ENCODE data around the gene ROBO4.

The ROBO4 gene

DNA sequence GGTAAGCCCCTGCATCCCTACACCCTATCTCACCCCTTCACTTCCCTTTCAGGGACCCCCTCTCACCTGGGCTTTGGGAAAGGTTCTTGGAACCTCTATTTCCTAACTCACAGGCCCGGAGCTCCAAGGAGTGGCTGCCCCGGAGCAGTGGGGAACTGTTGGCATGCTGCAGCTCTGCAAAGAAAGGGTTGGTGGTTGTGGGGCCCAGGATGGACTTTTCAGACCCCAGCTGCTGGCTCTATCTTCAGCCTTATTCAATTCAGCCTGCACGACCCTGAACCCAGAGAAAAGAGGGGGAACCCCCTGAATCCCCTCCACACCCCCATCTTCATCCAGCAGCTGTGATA lies 10.0 kb downstream of the ROBO4 start:
- DNase-seq, result no peak

GRCh38 chr11:124886978-124887666 lies 10.5 kb downstream of the ROBO4 start:
- no peak for DNase-seq

DNA sequence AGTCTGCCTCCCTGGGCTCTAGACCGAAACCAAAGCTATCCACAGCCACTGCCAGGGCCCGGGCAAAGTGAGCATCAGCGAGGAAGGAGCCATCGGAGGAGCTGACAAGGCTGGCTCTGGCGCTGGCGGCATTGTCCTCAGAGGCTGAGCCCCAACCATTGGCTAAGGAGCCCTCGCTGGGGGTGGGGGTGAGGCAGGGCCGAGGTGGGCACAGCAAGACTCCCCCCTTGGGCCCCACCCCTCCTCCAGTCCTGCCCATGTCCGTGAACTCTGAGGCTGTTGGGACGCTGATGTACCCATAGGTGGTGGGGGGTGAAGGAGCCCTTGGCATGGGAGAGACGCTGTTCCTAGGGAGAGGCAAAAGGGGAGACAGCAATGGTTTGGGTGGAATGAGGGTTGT lies 11.2 kb downstream of the ROBO4 start:
- no peak for DNase-seq

DNA sequence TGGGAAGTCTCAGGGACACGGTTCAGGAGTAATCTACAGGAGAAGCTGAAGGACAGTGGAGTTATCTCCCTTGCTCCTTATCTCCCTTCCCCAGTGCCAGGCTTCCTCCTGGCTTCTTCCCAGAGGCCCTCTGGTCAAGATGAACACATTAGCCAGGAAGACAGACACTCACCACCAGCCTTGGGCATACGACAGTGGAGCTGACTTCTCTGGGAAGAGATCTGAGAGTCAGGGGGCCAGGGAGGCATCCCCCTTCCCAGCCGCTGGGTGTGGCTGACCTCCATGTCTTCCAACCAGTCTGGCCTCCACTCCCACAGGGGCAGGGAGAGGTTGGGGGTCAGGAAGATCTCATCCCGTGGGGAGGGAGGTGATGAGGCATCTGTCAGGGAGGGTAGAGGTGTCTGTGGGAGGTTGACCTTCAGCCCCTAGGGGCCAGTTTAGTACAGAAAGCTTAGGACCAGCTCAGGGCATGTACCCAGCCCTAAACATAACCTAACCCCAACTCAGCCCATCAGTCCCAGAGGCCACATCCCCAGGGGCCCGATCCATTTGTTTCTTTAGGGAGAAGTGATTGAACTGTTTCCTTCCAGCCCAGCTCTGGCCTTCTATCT lies 12.7 kb downstream of the ROBO4 start:
- no peak for DNase-seq

GRCh38 chr11:124884340-124884739 lies 13.3 kb downstream of the ROBO4 start:
- DNase-seq, result no peak

DNA sequence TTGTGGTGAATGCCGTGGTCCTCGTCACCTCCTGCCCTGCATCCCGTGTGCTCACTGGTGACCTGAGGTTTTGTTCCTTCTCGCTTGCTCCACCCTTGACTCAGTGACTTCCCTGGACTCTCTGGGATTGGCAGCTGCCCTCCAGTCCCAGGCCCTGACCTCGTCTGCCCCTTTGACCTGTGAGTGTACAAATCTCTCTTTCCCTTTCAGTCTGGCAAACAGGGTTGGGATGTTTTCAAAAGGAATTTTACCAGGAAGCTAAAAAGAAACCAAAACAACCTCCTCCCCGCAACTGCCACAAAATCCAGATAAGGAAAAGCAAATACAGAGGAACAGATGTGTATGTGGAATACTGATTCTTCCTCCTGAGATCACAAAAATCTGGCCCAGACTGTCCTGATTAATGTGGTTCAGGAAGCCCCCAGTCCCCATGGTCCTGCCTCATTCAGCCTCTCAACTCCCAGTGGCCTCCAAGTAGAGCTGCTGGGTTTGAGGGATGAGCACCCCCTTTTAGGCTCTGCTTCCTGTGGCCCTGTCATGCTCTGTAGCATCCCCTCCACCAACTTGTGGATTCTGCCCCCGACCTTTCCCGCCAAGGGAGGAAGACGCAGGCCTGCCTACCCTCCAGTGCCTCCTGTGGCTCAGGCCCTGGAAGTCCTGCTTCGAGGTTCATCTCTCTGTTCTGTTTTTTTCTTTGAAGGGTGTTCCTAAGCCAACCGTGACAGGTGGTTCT lies 15.2 kb downstream of the ROBO4 start:
- no peak for DNase-seq

- no peak for DNase-seq
These were observed 16.7 kb downstream of the ROBO4 start for GRCh38 chr11:124880958-124881357.

DNA sequence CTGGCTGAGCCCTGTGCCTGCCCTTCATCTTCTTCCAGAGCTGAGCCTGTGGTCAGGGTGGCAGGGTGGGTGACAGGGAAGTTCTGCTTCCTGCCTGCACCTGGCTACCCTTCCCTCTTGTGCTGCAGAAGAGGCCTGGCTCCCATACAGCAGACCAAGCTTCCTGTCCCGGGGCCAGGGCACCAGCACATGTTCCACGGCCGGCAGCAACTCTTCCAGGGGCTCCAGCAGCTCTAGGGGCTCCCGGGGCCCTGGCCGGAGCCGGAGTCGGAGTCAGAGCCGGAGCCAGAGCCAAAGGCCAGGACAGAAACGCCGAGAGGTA lies 17.4 kb downstream of the ROBO4 start:
- no peak for DNase-seq

- no peak for DNase-seq
These were observed 18.0 kb downstream of the ROBO4 start for GRCh38 chr11:124879493-124880289.

DNA sequence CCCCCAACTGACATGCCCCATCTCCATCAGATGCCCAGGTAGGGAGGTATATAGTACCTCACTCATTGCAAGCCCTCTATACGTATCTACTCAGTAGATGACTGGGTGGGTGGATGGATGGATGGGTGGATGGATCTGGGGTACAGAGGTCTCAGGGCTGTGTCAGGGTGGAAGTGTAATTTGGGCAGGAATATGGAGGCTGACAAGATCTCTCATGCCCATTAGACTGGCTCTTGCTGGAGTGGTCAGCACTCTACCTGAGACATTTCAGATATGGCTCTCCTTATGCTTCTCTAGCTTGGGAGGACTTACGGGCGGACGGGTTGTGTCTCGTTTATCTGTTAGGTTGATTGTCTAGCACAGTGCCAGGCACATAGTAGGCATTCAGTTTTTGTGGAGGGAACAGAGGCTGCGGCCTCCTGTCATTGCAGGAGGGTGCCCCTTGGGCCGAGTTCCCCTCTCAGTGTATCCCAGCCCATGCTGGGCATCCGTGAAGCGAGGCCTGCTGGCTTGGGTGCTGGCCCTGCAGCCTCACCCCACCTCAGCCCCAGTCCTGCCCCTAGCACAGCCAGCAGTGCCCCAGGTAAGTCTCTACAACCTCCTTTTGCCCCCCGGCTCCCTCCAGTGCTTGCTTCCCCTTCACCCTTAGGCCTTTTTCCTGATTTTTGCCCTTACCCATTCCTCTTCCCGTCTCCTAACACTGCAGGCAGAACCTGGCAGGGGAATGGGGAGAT lies 18.7 kb downstream of the ROBO4 start:
- no peak for DNase-seq

- DNase-seq, result no peak
These were observed 19.5 kb downstream of the ROBO4 start for GRCh38 chr11:124877910-124878758.

DNA sequence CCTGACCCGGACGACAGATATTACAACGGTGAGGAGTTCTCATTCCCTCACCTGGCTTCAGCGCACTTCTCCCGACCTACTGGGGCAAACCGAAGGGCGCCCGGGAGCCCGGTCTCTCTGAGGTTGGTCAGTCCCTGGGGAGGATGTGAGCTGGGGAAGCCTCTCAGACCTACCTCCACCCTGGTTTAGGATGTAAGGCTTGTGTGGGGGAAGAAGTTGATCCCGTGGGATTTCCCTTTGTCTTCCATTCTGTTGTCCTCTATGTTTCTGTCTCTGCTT lies 20.1 kb downstream of the ROBO4 start:
- no peak for DNase-seq

- no peak for DNase-seq
These were observed 20.6 kb downstream of the ROBO4 start for GRCh38 chr11:124876818-124877630.

- peak; percentile 81 for DNase-seq
These were observed 21.5 kb downstream of the ROBO4 start for GRCh38 chr11:124875943-124876817.

- no peak for DNase-seq
These were observed 22.3 kb downstream of the ROBO4 start for GRCh38 chr11:124875401-124875800.

DNA sequence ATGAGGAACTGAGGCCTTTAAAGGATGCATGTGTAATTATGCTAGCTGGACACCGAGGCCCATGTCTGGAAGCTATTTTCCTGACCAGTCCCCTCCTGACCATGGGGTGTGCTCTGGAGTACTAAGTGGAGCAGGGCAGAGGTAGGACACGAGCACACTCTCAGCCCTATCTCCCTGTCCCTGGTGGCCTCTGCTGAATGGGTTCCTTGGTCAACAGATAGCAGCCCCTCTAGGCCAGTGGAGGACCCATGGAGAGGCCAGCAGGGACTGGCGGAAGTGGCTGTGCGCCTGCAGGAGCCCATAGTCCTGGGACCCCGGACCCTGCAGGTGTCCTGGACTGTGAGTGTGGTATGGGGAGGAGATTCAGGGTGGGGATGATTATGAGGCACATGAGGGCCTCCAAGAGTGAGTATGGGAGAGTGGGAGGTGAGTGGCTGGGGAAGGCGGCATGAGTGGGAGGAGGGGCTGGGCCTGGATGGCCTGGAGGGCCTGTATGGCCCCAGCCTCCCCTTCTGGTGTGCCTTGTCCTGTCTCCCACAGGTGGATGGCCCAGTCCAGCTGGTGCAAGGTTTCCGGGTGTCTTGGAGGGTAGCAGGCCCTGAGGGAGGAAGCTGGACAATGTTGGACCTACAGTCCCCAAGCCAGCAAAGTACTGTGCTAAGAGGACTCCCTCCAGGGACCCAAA lies 23.0 kb downstream of the ROBO4 start:
- DNase-seq, result no peak

DNA sequence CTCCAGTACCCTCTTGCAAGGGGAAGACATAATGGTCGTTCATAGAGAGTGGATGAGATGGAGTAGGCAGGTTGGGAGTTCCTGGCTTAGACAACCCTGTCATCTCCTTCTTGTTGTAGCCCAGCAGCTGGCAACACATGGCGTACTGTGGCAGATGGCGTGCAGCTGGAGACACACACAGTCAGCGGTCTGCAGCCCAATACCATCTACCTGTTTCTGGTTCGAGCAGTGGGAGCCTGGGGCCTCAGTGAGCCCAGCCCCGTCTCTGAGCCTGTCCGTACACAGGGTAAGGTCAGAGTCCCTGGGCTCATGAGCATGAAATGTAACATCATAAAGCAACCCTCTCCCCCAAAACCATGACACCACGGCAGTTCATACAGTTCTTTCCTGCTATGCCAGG lies 23.7 kb downstream of the ROBO4 start:
- no peak for DNase-seq

- DNase-seq, result no peak
These were observed 24.9 kb downstream of the ROBO4 start for GRCh38 chr11:124872741-124873140.

GRCh38 chr11:124872280-124872679 lies 25.4 kb downstream of the ROBO4 start:
- no peak for DNase-seq

GRCh38 chr11:124870430-124870829 lies 27.2 kb downstream of the ROBO4 start:
- no peak for DNase-seq

All from stimulated activated CD4-positive, alpha-beta T cell treated with anti-CD3 and anti-CD28 coated beads, Interleukin-4, amount 100 ng/mL, for 24 hours (primary cell).